Fibroblast of the aortic adventitia (primary cell): ENCODE data around the gene ABCA2. TPM values are rescaled to one million over a fixed set of nuclear protein-coding genes. Genes with fewer than 3 reads are reported as not detected.

Experiments used
- DNase-seq: peaks from one replicate; pipeline ENCODE4 v3.0.0-alpha.2; 2010; ENCODE audit warnings: low read depth
- H3K4me3 ChIP-seq: 2 replicates; pipeline ENCODE4 v1.5.1; 2011; ENCODE audit warnings: low read depth, mild to moderate bottlenecking, control low read depth, low read length, moderate library complexity
- CTCF ChIP-seq: IDR thresholded peaks from 2 replicates; pipeline ENCODE4 v1.5.1; 2011; ENCODE audit warnings: mild to moderate bottlenecking, low read length, control low read depth, inconsistent platforms; ENCODE audit not compliant: insufficient read depth
- total RNA-seq: library from RNA; depleted of rRNA; stranded (reverse); fragments of >200 nt; gene quantifications from 2 replicates; pipeline ENCODE4 v1.2.3, GENCODE V29; 2012; ENCODE audit warnings: low replicate concordance

ABCA2 gene
- total RNA-seq, 1 donor, result 21.0 TPM

- DNase-seq, result no peak
- no peak for TF ChIP-seq CTCF
- H3K4me3 ChIP-seq, result no peak overlapping the region
These were observed 69.6 kb downstream of the ABCA2 start for GRCh38 chr9:136958473-136958872.

GRCh38 chr9:136957901-136958300 lies 70.1 kb downstream of the ABCA2 start:
- DNase-seq, result no peak
- no peak overlapping the region for H3K4me3 ChIP-seq
- TF ChIP-seq CTCF, result no peak

GRCh38 chr9:136957461-136957860 lies 70.6 kb downstream of the ABCA2 start:
- H3K4me3 ChIP-seq, result no peak overlapping the region
- DNase-seq, result no peak
- no peak for TF ChIP-seq CTCF

Other genes starting within 250 kb of the ABCA2 start
- 9.4 and 30.8 TPM in 2 replicates for gene TMEM141, start 236.9 kb downstream of the ABCA2 start, total RNA-seq
- 0.16 TPM in 1 of 2 replicates, not detected in the other for gene CCDC183, start 231.9 kb downstream of the ABCA2 start, total RNA-seq
- 49.8 and 62.0 TPM in 2 replicates for gene RABL6, start 220.3 kb downstream of the ABCA2 start, total RNA-seq
- 1.1 and 1.3 TPM in 2 replicates for gene AJM1, start 185.8 kb downstream of the ABCA2 start, total RNA-seq
- gene PHPT1, start 178.8 kb downstream of the ABCA2 start, total RNA-seq, result 28.7 and 83.2 TPM in 2 replicates
- 0.81 TPM in 1 of 2 replicates, not detected in the other for gene MAMDC4, start 175.9 kb downstream of the ABCA2 start, total RNA-seq
- 83.0 and 248 TPM in 2 replicates for gene EDF1, start 161.9 kb downstream of the ABCA2 start, total RNA-seq
- gene TRAF2, start 141.7 kb downstream of the ABCA2 start, total RNA-seq, result 5.6 and 7.9 TPM in 2 replicates
- 52.6 and 139 TPM in 2 replicates for gene FBXW5, start 83.5 kb downstream of the ABCA2 start, total RNA-seq
- gene C8G, start 83.0 kb downstream of the ABCA2 start, total RNA-seq, result 0.36 TPM in 1 of 2 replicates, not detected in the other
- gene LCN12, start 76.0 kb downstream of the ABCA2 start, total RNA-seq, result not detected in 2 replicates
- 27.6 and 32.8 TPM in 2 replicates for gene PTGDS, start 50.7 kb downstream of the ABCA2 start, total RNA-seq
- 0.54 and 15.3 TPM in 2 replicates for gene LCNL1, start 45.2 kb downstream of the ABCA2 start, total RNA-seq
- 7.1 and 18.3 TPM in 2 replicates for gene PAXX, start 35.8 kb downstream of the ABCA2 start, total RNA-seq
- gene CLIC3, start 31.7 kb downstream of the ABCA2 start, total RNA-seq, result 4.3 and 5.2 TPM in 2 replicates
- gene FUT7, start 3.9 kb upstream of the ABCA2 start, total RNA-seq, result not detected in 2 replicates
- gene NPDC1, start 17.9 kb upstream of the ABCA2 start, total RNA-seq, result 23.8 and 31.6 TPM in 2 replicates
- 0.09 TPM in 1 of 2 replicates, not detected in the other for gene ENTPD2, start 25.8 kb upstream of the ABCA2 start, total RNA-seq
- 0.41 and 1.5 TPM in 2 replicates for gene SAPCD2, start 42.3 kb upstream of the ABCA2 start, total RNA-seq
- 12.7 and 17.7 TPM in 2 replicates for gene UAP1L1, start 49.3 kb upstream of the ABCA2 start, total RNA-seq
- 50.8 and 103 TPM in 2 replicates for gene MAN1B1, start 58.7 kb upstream of the ABCA2 start, total RNA-seq
- 69.5 and 72.3 TPM in 2 replicates for gene DPP7, start 86.5 kb upstream of the ABCA2 start, total RNA-seq
- not detected in 2 replicates for gene GRIN1, start 110.9 kb upstream of the ABCA2 start, total RNA-seq
- gene LRRC26, start 141.8 kb upstream of the ABCA2 start, total RNA-seq, result not detected in 2 replicates
- not detected in 2 replicates for gene TMEM210, start 143.8 kb upstream of the ABCA2 start, total RNA-seq
- gene ANAPC2, start 160.3 kb upstream of the ABCA2 start, total RNA-seq, result 25.7 and 28.0 TPM in 2 replicates
- gene SSNA1, start 160.4 kb upstream of the ABCA2 start, total RNA-seq, result 43.5 and 51.5 TPM in 2 replicates
- gene TPRN, start 172.5 kb upstream of the ABCA2 start, total RNA-seq, result 8.0 and 10.5 TPM in 2 replicates
- 32.3 and 34.7 TPM in 2 replicates for gene TMEM203, start 177.4 kb upstream of the ABCA2 start, total RNA-seq
- 8.5 and 8.6 TPM in 2 replicates for gene NDOR1, start 177.5 kb upstream of the ABCA2 start, total RNA-seq
- 0.45 TPM in 1 of 2 replicates, not detected in the other for gene RNF208, start 194.0 kb upstream of the ABCA2 start, total RNA-seq
- 0.36 and 0.49 TPM in 2 replicates for gene CYSRT1, start 196.9 kb upstream of the ABCA2 start, total RNA-seq
- 0.09 TPM in 1 of 2 replicates, not detected in the other for gene RNF224, start 199.3 kb upstream of the ABCA2 start, total RNA-seq
- not detected in 2 replicates for gene SLC34A3, start 202.7 kb upstream of the ABCA2 start, total RNA-seq
- gene TUBB4B, start 213.1 kb upstream of the ABCA2 start, total RNA-seq, result 21.8 and 195 TPM in 2 replicates
- not detected in 2 replicates for gene STPG3, start 223.0 kb upstream of the ABCA2 start, total RNA-seq
- gene NELFB, start 227.1 kb upstream of the ABCA2 start, total RNA-seq, result 27.1 and 43.7 TPM in 2 replicates
- 12.6 and 31.3 TPM in 2 replicates for gene TOR4A, start 249.5 kb upstream of the ABCA2 start, total RNA-seq